HTR-8/SVneo (cell line): Measurements from ENCODE around the gene SPOP.
A peak's percentile ranks its signal among the peaks of the same experiment; 100 is the strongest.
"Not testable (repeated sequence)": the region's sequence is repeated elsewhere in the genome, so short reads cannot be mapped to it uniquely, and the experiment has no call there.

Experiments
- DNase-seq: peaks from one replicate; pipeline ENCODE4 v3.0.0; 2011; ENCODE audit warnings: low spot score, mixed read lengths; ENCODE audit not compliant: insufficient read length
- FAIRE-seq: peaks from 2 replicates; lab custom pipeline; 2011; peaks lifted over from hg19 to GRCh38; lab: Jason Lieb, UNC

The SPOP gene

GRCh38 chr17:49556223-49556943 is 121.5 kb downstream of the SPOP start:
- DNase-seq (peak; percentile 94), FAIRE-seq (peak; percentile 96)

DNA sequence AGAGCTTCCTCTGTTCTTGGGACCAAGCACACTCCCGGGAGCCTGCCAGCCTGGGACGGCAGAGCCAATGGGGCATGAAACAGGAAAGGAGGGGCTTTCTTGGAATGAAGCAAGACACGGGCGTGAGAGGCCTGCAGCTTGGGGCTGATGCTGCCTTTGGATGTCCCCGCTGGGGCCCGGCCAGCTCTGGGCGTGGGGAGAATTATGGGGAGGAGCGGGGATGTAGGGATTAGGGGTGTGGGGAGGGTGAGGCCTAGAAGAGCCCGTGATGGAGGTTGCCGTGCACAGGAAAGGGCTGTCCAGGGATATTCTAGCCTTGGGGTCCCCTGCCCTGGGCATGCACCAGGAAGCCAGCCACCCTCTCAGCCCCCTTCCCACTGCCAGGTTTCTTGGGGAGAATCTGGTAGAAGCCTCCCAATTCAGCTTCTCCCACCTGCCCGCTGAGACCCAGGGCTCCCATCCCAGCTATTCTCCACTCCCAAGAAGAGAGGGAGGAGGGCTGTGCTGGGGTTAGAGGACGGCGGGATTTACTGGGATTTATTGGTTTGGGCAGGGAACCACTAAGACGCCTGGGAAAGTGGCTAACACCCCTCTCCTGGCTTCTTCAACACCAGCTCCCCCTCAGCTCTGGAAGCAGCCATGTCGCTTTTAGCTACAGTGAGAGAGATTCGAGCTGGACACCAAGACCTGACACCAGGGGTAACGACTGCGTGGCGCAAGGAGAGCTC is 122.2 kb downstream of the SPOP start:
- DNase-seq (no peak), FAIRE-seq (no peak)

GRCh38 chr17:49554694-49555494 is 123.0 kb downstream of the SPOP start:
- DNase-seq (no peak), FAIRE-seq (peak; percentile 36)

GRCh38 chr17:49553676-49554335 is 124.1 kb downstream of the SPOP start:
- DNase-seq (no peak), FAIRE-seq (peak; percentile 31)

DNA sequence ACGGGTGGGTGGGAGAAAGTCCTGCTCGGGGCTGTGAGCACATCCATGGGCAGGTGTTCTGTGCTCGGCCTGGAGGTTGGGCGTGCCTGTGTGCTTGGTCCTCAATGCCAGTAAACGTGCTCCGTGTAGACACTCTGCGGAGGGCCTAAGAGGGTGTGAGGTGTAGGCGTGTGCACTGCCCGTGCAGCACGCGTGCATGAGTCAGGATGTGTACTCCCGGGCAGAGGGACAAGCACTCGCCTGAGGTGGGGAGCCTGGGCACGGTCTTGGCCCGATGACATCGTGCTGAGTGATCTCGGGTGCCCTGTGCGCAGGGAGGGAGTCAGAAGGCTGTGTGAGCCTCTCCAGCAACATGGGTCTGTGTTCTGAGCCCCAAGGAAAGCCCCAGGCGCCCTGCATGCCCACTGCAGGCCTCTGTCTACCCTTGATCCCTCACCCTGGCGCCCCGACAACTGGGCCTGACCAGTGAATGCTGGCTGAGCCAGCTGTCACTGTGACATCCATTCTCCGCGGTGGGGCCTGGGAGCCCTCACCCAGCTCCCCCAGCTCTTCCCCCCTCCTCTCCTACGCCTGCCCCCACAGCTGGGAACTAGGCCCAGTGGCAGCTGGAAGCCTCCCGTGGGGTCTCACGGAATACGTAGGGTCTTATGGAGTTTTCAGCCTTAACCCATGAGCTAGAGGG is 125.7 kb downstream of the SPOP start:
- peak; percentile 75 for FAIRE-seq

GRCh38 chr17:49551221-49552069 is 126.5 kb downstream of the SPOP start:
- peak; percentile 71 for FAIRE-seq
- no peak for DNase-seq

More for the DNA sequence above, 125.7 kb downstream of the SPOP start:
- DNase-seq: no peak

GRCh38 chr17:49550764-49551163 is 127.1 kb downstream of the SPOP start:
- not testable (repeated sequence) for FAIRE-seq, DNase-seq

DNA sequence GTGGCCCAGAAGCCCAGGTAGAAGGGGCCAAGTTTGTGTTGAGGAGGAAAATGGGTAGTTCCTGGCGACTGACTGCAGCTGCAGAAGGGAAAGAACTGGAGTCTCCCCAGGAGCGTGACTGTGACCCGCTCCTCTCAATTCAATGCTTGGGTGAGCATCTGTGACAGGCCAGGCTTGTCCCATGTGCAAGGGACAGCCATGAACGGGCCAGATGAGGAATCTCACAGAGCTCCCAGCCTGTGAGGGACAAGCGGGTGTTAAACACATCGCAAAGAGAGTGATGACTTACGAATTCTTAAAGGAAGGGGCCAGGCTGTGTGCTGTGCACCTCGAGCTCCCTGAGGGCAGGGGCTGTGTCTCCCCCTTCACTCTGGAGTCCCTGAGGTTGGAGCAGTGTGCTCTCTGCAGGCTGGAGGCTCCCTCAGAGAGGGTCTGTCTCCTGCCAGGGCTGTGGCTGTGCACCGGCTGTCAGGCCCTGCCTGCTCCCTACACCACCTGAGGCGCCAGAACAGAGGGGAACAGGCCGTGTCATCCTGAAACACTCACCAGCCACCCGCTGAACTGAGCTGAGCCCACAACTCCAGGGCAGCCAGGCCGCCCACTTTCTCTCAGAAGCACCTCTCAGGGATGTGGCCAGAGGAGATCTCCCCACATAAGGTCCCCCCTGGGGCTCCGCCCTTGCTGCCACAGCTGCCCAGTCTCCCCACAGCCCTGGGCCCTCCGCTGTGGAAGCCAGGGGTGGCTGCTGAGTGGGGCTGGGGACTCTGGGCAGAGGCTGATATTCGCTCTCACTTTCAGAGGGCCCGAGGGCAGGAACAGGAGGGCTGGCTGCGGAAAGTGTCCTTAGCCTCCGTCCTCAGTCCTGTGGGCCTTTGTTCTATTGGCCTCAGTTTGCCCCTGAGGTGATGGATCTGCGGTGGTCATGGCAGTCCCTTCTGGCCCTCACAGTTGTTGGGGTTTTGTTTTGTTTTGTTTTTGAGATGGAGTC is 127.9 kb downstream of the SPOP start:
- DNase-seq (no peak), FAIRE-seq (no peak)

DNA sequence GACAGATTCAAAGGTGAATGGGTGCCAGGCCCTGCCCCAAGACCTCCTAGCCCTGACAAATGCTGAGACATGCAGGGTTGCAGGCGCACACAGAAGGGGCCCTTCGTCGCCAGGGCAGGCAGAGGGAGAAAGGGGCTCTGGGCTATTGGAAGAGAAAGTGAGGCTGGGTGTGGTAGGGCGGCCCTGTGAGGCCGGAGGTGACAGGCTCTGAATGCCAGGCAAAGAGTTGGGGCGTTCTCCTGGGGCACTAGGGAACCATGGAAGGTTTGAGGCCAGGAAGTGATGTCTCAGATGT is 128.6 kb downstream of the SPOP start:
- DNase-seq (no peak), FAIRE-seq (no peak)
